Measurements from ENCODE around the gene PRND. TPM values are rescaled to one million over a fixed set of nuclear protein-coding genes. Genes with fewer than 3 reads are reported as not detected.
"Not testable (repeated sequence)": the region's sequence is repeated elsewhere in the genome, so short reads cannot be mapped to it uniquely, and the experiment has no call there.

The PRND gene
- total RNA-seq, 4 donors from 2014 or later = 1.0 to 14.9 (median 1.8) TPM; not detected in 1

DNA sequence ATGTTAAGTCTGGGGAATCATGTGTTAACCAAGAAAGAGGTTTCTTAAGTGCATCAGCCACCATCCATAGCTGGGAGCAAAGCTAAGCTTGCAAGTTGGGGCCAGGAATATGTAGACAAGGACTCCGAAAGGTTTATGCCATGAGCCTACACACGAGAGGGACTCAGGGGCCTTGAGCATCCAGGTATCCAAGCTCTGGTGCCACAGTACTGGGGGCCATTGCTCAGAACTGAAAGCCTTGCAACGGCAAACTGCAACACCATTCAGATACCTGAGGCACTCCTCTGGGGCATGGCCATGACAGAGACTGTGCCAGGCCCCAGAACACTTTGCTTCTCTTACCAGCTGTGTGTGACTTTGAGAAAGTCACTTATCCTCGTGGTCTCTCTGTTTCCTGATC lies 27.6 kb downstream of the PRND start:
- Histone ChIP-seq H3K27me3 (no peaks in the 10 kb centered on the region), H3K4me1 (no peaks in the 10 kb centered on the region), H3K36me3 (no peaks in the 10 kb centered on the region), H3K27ac (no peak overlapping the region), H3K4me3 (no peak overlapping the region), H3K9me3 (no peaks in the 10 kb centered on the region)
- TF ChIP-seq CTCF (IDR thresholded peaks at IDR 0.05) (no peak), POLR2A (IDR thresholded peaks at IDR 0.05) (no peak)
- no peak for DNase-seq
- intact Hi-C loops (cut with DNase I; ENCODE audit: low total_unique reads) = no loop called here

GRCh38 chr20:4750381-4750780 lies 28.7 kb downstream of the PRND start:
- H3K4me3 ChIP-seq = no peak overlapping the region
- no peak for DNase-seq
- H3K9me3 ChIP-seq = no peaks in the 10 kb centered on the region
- TF ChIP-seq CTCF (IDR thresholded peaks at IDR 0.05) (no peak), POLR2A (IDR thresholded peaks at IDR 0.05) (no peak)
- H3K27ac ChIP-seq = no peak overlapping the region
- intact Hi-C loops (cut with DNase I; ENCODE audit: low total_unique reads) = no loop called here
- H3K36me3 ChIP-seq = no peaks in the 10 kb centered on the region
- H3K27me3 ChIP-seq = no peaks in the 10 kb centered on the region
- no peaks in the 10 kb centered on the region for H3K4me1 ChIP-seq

DNA sequence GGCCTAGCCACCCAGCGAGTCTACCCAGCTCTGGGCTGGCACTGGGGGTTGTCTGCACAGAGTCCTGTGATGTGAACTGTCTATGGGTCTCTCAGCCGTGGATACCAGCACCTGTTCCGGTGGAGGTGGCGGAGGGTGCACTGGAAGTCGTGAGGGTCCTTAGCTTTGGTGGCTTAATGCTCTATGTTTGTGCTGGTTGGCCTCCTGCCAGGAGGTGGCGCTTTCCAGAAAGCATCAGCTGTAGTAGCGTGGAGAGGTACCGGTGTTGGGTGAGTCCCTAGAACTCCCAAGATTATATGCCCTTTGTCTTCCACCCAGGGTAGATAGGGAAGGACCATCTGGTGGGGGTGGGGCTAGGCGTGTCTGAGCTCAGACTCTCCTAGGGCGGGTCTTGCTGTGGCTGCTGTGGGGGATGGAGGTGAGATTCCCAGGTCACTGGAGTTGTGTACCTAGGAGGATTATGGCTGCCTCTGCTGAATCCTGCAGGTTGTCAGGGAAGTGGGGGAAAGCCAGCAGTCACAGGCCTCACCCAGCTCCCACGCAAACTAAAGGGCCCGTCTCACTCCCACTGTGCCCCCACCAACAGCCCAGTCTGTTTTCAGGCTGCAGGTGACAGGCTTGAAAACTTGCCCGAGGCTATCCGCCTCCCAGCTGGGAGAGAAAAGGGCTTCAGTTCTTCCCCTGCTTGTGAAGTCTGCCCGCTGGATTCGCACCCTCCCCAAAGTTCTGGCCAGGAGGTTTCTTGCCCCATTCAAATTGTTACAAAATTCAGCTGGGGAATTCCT lies 37.6 kb downstream of the PRND start:
- H3K36me3 ChIP-seq; H3K4me3 ChIP-seq; H3K27ac ChIP-seq; H3K4me1 ChIP-seq; intact Hi-C loops (cut with DNase I; ENCODE audit: low total_unique reads); DNase-seq; H3K27me3 ChIP-seq; H3K9me3 ChIP-seq: not testable (repeated sequence)

DNA sequence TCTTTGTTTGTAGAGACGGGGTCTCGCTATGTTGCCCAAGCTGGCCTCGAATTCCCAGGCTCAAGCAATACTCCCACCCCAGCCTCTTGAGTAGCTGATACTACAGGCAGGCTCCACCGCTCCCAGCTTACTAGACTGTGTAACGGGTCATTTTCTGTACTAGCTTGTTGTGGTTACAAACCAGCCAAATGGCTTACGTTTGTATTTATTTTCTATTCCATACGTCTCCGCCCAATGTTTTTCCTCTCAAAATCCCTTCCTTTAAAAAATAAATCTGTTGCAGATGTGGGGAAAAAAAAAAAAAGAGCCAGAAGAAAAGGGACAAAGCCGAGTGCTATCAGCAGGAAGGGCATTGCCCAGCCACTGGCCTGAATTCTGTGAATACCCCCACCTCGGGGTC lies 41.6 kb downstream of the PRND start:
- no peak for DNase-seq
- TF ChIP-seq CTCF (IDR thresholded peaks at IDR 0.05) (no peak), POLR2A (IDR thresholded peaks at IDR 0.05) (no peak)
- no peaks in the 10 kb centered on the region for H3K4me1 ChIP-seq
- no peaks in the 10 kb centered on the region for H3K9me3 ChIP-seq
- H3K4me3 ChIP-seq = no peak overlapping the region
- no peaks in the 10 kb centered on the region for H3K27me3 ChIP-seq
- intact Hi-C loops (cut with DNase I; ENCODE audit: low total_unique reads) = no loop called here
- no peaks in the 10 kb centered on the region for H3K36me3 ChIP-seq
- no peak overlapping the region for H3K27ac ChIP-seq

- TF ChIP-seq CTCF (IDR thresholded peaks at IDR 0.05) (no peak), POLR2A (IDR thresholded peaks at IDR 0.05) (no peak)
- no peaks in the 10 kb centered on the region for H3K36me3 ChIP-seq
- H3K4me3 ChIP-seq = no peak overlapping the region
- H3K4me1 ChIP-seq = no peaks in the 10 kb centered on the region
- no peaks in the 10 kb centered on the region for H3K27me3 ChIP-seq
- H3K9me3 ChIP-seq = no peaks in the 10 kb centered on the region
- intact Hi-C loops (cut with DNase I; ENCODE audit: low total_unique reads) = no loop called here
- H3K27ac ChIP-seq = no peak overlapping the region
- DNase-seq = no peak
Observed at GRCh38 chr20:4763723-4764510, 42.2 kb downstream of the PRND start.
